Measurements from ENCODE around the gene TDRKH.

The TDRKH gene

GRCh38 chr1:151805066-151805820 is 14.9 kb upstream of the TDRKH start, which contains the start of gene LINGO4:
TSS of gene LINGO4 (minus strand) at chr1:151805419. CDS start at chr1:151802704, 2,715 bp downstream.
- DNase-seq (ENCODE audit: low read depth) = no peak
- no peak for TF ChIP-seq CTCF (conservative IDR thresholded peaks at IDR 0.05; ENCODE audit: control insufficient read depth, insufficient read depth, low read depth, low read length)
- H3K4me3 ChIP-seq (ENCODE audit: control insufficient read depth, low read depth, low read length) = no peak within 1 kb of the TSS

- DNase-seq (ENCODE audit: low read depth) = no peak
- no peak overlapping the region for H3K4me3 ChIP-seq (ENCODE audit: control insufficient read depth, low read depth, low read length)
- no peak for TF ChIP-seq CTCF (conservative IDR thresholded peaks at IDR 0.05; ENCODE audit: control insufficient read depth, insufficient read depth, low read depth, low read length)
Measured at GRCh38 chr1:151803915-151804314, 13.6 kb upstream of the TDRKH start.

GRCh38 chr1:151803164-151803563 is 12.9 kb upstream of the TDRKH start:
- TF ChIP-seq CTCF (conservative IDR thresholded peaks at IDR 0.05; ENCODE audit: control insufficient read depth, insufficient read depth, low read depth, low read length) = no peak
- no peak for DNase-seq (ENCODE audit: low read depth)
- no peak overlapping the region for H3K4me3 ChIP-seq (ENCODE audit: control insufficient read depth, low read depth, low read length)

- TF ChIP-seq CTCF (conservative IDR thresholded peaks at IDR 0.05; ENCODE audit: control insufficient read depth, insufficient read depth, low read depth, low read length) = no peak
- H3K4me3 ChIP-seq (ENCODE audit: control insufficient read depth, low read depth, low read length) = no peak overlapping the region
- DNase-seq (ENCODE audit: low read depth) = no peak
Measured at GRCh38 chr1:151802372-151802771, 12.1 kb upstream of the TDRKH start.

GRCh38 chr1:151801846-151802245 is 11.5 kb upstream of the TDRKH start:
- DNase-seq (ENCODE audit: low read depth) = no peak
- H3K4me3 ChIP-seq (ENCODE audit: control insufficient read depth, low read depth, low read length) = no peak overlapping the region
- TF ChIP-seq CTCF (conservative IDR thresholded peaks at IDR 0.05; ENCODE audit: control insufficient read depth, insufficient read depth, low read depth, low read length) = no peak

- no peak overlapping the region for H3K4me3 ChIP-seq (ENCODE audit: control insufficient read depth, low read depth, low read length)
- no peak for TF ChIP-seq CTCF (conservative IDR thresholded peaks at IDR 0.05; ENCODE audit: control insufficient read depth, insufficient read depth, low read depth, low read length)
- DNase-seq (ENCODE audit: low read depth) = no peak
Measured at GRCh38 chr1:151801310-151801820, 11.1 kb upstream of the TDRKH start.

All from fibroblast of mammary gland (primary cell).